ENCODE results near the gene PCOLCE2. TPM values are rescaled to one million over a fixed set of nuclear protein-coding genes. Genes with fewer than 3 reads are reported as not detected.

PCOLCE2 gene
- total and polyA plus RNA-seq, 2 donors from 2014 or later, result 1.9 to 59.0 TPM

DNA sequence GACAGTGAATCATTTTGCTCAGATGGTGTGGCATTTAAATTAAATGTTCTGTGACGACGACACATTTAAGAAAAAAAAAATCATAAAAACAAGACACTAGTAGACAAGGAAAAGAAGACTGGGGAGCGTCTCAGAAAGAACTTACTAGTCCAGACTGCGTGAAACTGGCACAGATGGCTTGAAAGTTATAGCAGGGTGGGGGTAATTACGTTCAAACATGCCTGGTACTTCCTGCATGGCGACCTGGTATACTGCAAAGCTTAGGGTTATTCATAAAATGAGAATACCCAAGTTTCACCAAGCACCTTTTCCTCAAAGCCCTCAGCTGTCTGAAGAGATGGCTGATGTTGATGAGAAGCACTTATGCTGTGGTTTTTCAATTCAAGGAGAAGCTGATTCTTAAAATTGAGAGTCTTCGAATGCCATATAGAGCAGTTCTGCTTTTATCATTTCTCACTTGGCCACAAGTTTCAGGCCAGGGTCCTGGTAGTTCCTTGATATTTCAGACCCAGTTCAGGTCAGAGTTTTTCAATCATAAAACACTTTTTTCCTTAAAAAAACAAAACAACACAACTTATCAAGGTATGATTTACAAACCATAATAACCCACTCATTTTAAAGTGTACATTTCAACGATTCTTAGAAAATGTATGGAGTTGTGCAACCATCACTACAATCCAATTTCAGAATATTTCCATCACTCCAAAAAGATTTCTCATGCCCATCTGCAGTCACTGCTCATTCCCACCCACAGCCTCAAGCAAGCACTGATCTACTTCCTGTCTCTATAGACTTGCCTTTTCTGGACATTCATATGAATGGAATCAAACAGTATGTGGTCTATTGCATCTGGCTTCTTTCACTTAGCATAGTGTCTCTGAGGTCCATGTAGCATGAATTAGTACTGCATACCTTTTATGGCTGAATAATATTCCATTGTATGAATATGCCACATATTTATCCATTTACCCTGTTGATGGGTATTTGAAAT, 24.7 kb downstream of the PCOLCE2 start:
- Histone ChIP-seq H3K27ac (ENCODE audit: low read depth in 2 of 2, low read length in 2 of 2) (no peak overlapping the region), H3K4me3 (ENCODE audit: low read length in 3 of 3) (no peak overlapping the region), H3K36me3 (ENCODE audit: control insufficient read depth in 2 of 3, insufficient read depth in 3 of 3, low read length in 3 of 3) (no peaks in the 10 kb centered on the region), H3K4me1 (ENCODE audit: control insufficient read depth in 2 of 3, insufficient read depth in 2 of 3, low read depth in 1 of 3, low read length in 3 of 3) (no peaks in the 10 kb centered on the region), H3K9me3 (ENCODE audit: control insufficient read depth in 2 of 3, insufficient read depth in 1 of 3, low read length in 3 of 3) (no peaks in the 10 kb centered on the region), H3K9ac (ENCODE audit: low read length in 3 of 3) (no peak overlapping the region), H3K27me3 (ENCODE audit: control insufficient read depth, insufficient read depth, low read length) (no peaks in the 10 kb centered on the region)
- DNase-seq (no peak), FAIRE-seq (no peak)
- intact Hi-C loops (cut with DNase I), result no loop called here
- TF ChIP-seq, protein P1, sequence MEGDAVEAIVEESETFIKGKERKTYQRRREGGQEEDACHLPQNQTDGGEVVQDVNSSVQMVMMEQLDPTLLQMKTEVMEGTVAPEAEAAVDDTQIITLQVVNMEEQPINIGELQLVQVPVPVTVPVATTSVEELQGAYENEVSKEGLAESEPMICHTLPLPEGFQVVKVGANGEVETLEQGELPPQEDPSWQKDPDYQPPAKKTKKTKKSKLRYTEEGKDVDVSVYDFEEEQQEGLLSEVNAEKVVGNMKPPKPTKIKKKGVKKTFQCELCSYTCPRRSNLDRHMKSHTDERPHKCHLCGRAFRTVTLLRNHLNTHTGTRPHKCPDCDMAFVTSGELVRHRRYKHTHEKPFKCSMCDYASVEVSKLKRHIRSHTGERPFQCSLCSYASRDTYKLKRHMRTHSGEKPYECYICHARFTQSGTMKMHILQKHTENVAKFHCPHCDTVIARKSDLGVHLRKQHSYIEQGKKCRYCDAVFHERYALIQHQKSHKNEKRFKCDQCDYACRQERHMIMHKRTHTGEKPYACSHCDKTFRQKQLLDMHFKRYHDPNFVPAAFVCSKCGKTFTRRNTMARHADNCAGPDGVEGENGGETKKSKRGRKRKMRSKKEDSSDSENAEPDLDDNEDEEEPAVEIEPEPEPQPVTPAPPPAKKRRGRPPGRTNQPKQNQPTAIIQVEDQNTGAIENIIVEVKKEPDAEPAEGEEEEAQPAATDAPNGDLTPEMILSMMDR (IDR thresholded peaks at IDR 0.05; ENCODE audit: borderline replicate concordance, extremely low read depth, insufficient read depth), result no peak

DNA sequence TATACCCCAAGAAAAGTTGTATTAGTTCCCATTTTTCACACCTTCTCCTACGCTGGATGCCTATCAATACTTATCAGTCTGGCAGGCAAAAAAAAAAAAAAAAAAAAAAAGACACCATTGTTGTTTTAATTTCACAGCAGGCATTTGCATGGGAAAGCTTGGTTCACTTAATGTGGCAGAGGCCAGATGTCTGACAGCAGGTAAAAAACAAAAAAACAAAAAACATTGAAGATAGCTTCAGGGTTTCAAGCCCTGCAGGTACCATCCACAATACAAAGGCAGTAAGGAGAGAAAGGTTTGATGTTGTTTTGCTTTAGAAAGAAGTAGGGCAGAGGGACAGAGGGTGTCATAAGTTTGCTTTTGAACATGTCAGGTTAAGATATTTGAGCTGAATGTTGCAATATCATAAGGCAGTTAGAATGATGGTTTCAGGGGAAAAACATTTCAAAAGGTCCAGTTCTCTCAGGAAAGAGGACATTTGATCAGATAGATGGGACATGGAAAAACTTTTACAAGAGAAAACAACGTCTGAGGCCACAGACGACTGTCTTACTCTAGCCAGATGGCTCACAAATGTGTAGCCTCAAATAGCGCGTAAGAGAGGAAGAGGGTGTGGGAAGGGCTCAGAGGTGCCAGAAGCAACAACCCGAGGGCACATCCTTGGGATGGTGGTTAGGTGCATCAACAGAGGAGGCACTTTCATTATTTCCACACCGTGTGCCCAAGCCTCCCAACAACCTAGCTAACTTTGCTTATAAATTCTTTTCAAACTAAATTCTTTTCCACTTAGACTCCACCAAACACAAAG, 25.7 kb downstream of the PCOLCE2 start:
- DNase-seq, result no peak
- H3K4me3 ChIP-seq (ENCODE audit: low read length in 3 of 3), result no peak overlapping the region
- H3K4me1 ChIP-seq (ENCODE audit: control insufficient read depth in 2 of 3, insufficient read depth in 2 of 3, low read depth in 1 of 3, low read length in 3 of 3), result no peaks in the 10 kb centered on the region
- no peak for FAIRE-seq
- intact Hi-C loops (cut with DNase I), result no loop called here
- H3K9me3 ChIP-seq (ENCODE audit: control insufficient read depth in 2 of 3, insufficient read depth in 1 of 3, low read length in 3 of 3), result no peaks in the 10 kb centered on the region
- H3K36me3 ChIP-seq (ENCODE audit: control insufficient read depth in 2 of 3, insufficient read depth in 3 of 3, low read length in 3 of 3), result no peaks in the 10 kb centered on the region
- no peaks in the 10 kb centered on the region for H3K27me3 ChIP-seq (ENCODE audit: control insufficient read depth, insufficient read depth, low read length)
- TF ChIP-seq, protein P1 (IDR thresholded peaks at IDR 0.05; ENCODE audit: borderline replicate concordance, extremely low read depth, insufficient read depth), result no peak
- no peak overlapping the region for H3K9ac ChIP-seq (ENCODE audit: low read length in 3 of 3)
- H3K27ac ChIP-seq (ENCODE audit: low read depth in 2 of 2, low read length in 2 of 2), result no peak overlapping the region

DNA sequence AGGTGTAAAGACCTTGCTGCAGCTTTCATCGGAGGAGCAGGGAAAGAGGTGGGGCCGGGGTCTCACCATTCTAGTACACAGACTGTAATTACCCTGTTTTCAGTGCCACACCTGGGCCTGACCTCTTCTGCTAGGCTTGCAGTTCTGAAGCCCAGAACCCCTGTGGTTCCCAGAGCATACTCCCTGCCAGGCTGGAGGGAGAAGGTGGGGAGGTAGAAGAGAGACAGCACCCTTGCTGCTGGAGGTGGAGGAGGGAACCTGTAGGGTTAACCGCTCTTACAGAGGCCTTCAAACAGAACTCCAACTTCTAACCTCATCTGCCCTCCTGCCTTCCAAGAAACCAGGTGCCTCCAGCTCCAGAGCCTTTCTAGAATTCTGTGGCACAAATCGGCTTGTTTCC, 27.0 kb downstream of the PCOLCE2 start:
- intact Hi-C loops (cut with DNase I), result no loop called here
- Histone ChIP-seq H3K4me3 (ENCODE audit: low read length in 3 of 3) (no peak overlapping the region), H3K9me3 (ENCODE audit: control insufficient read depth in 2 of 3, insufficient read depth in 1 of 3, low read length in 3 of 3) (no peaks in the 10 kb centered on the region), H3K27me3 (ENCODE audit: control insufficient read depth, insufficient read depth, low read length) (no peaks in the 10 kb centered on the region), H3K27ac (ENCODE audit: low read depth in 2 of 2, low read length in 2 of 2) (no peak overlapping the region), H3K4me1 (ENCODE audit: control insufficient read depth in 2 of 3, insufficient read depth in 2 of 3, low read depth in 1 of 3, low read length in 3 of 3) (no peaks in the 10 kb centered on the region), H3K9ac (ENCODE audit: low read length in 3 of 3) (no peak overlapping the region), H3K36me3 (ENCODE audit: control insufficient read depth in 2 of 3, insufficient read depth in 3 of 3, low read length in 3 of 3) (no peaks in the 10 kb centered on the region)
- DNase-seq (no peak), FAIRE-seq (no peak)
- TF ChIP-seq, protein P1 (IDR thresholded peaks at IDR 0.05; ENCODE audit: borderline replicate concordance, extremely low read depth, insufficient read depth), result no peak

Data from kidney (tissue), 14 donors.